H1 (cell line): ENCODE measurements around the gene SBF2. TPM values are rescaled to one million over a fixed set of nuclear protein-coding genes. Genes with fewer than 3 reads are reported as not detected.

ENCODE experiments used
- CBX8 ChIP-seq: fragments of 300-800, 300-1000 bp; sonication (generic); IDR thresholded peaks from 2 replicates; pipeline ENCODE4 v1.7.1; 2016; ENCODE audit warnings: low read depth, low read length, borderline replicate concordance
- CHD1 ChIP-seq: IDR thresholded peaks from 2 replicates; pipeline ENCODE4 v1.6.1; 2012; ENCODE audit warnings: low read depth, low read length, improper control_type of control experiment
- CHD2 ChIP-seq: IDR thresholded peaks from 2 replicates; pipeline ENCODE4 v1.6.1; 2012; ENCODE audit warnings: low read length, improper control_type of control experiment
- EP300 ChIP-seq, 2 experiments: IDR thresholded peaks; 1 replicate in 1 of 2; 2 replicates in 1 of 2; pipeline ENCODE4 v1.6.1; 2011 to 2012; ENCODE audit warnings: low read depth in 2 of 2, low read length in 2 of 2, mild to moderate bottlenecking in 2 of 2, borderline replicate concordance in 1 of 2, inconsistent platforms in 1 of 2, moderate library complexity in 1 of 2
- SP2 ChIP-seq: IDR thresholded peaks from 2 replicates; pipeline ENCODE4 v1.6.1; 2012; ENCODE audit warnings: mild to moderate bottlenecking, low read length, inconsistent platforms
- polyA plus RNA-seq, 7 experiments: library from polyadenylated mRNA; depleted of rRNA in 3 of 7; stranded (reverse) in 5 of 7; unstranded in 2 of 7; fragments of >200 nt in 5 of 7; fragments of 200-250 nt in 2 of 7; gene quantifications; 1 replicate in 5 of 7; 2 replicates in 1 of 7; 4 replicates in 1 of 7; pipeline versions ENCODE4 v1.2.1 to v1.2.3, GENCODE V29; 2011 to 2013; ENCODE audit warnings: missing spikeins in 2 of 7, mixed read lengths in 2 of 7
- total RNA-seq: library from RNA; stranded (reverse); fragmentation: NEBNext Ultra II Directional; extraction: Animal tissue kit (Norgen Biotek cat#: 25700); gene quantifications from 2 replicates; pipeline ENCODE4 v1.2.1, GENCODE V29; 2021

SBF2 gene
- total and polyA plus RNA-seq, 2 of the 8 experiments (the other 6 are each of a cell fraction or from before 2014, with no cell fraction given): 36.7 to 50.5 TPM

- TF ChIP-seq CHD1 (no peak), EP300 (IDR thresholded peaks at IDR 0.05; ENCODE audit: borderline replicate concordance in 1 of 2, low read depth in 2 of 2, low read length in 2 of 2) (no peak), SP2 (no peak), CHD2 (no peak), CBX8 (no peak)
Observed at GRCh38 chr11:10291801-10292638, 2.0 kb downstream of the SBF2 start (continued).
